ENCODE data around the gene MORN1.
A peak's percentile ranks its signal among the peaks of the same experiment; 100 is the strongest.

The MORN1 gene

GRCh38 chr1:2320760-2321667 is 70.3 kb downstream of the MORN1 start:
- peak; percentile 31 for DNase-seq (ENCODE audit: low read depth)

- no peak for DNase-seq (ENCODE audit: low read depth)
These were observed 71.3 kb downstream of the MORN1 start for GRCh38 chr1:2320006-2320405.

GRCh38 chr1:2319291-2319690 is 72.1 kb downstream of the MORN1 start:
- DNase-seq (ENCODE audit: low read depth): no peak

GRCh38 chr1:2318314-2319278 is 72.8 kb downstream of the MORN1 start:
- DNase-seq (ENCODE audit: low read depth): no peak

- DNase-seq (ENCODE audit: low read depth): no peak
These were observed 73.9 kb downstream of the MORN1 start for GRCh38 chr1:2317230-2318065.

DNA sequence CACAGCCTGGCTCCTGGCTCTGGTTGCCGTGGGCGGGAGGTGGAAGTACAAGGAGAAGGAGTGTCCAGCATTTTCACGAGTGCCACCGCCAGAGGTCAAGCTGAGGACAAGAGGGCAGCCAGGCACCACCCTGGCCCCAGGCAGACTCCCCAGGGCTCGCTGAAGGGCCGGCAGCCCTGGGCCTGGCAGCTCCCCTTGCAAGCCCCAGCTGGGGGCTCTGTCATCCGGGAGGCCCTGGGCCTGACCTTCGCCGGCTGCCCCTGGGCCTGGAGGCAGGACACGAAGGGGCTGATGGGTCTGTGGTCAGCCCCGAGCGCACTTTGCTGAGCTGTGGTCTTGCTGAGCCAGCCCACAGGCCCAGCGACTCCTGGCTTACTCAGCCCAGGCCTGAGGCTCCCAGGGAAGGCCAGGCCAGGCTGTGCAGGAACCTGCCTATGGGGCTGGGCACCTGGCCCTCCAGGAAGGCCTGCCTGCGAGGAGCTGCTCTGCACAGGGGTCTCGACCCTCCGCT is 74.8 kb downstream of the MORN1 start:
- peak; percentile 77 for DNase-seq (ENCODE audit: low read depth)

- no peak for DNase-seq (ENCODE audit: low read depth)
These were observed 75.5 kb downstream of the MORN1 start for GRCh38 chr1:2315674-2316450.

DNA sequence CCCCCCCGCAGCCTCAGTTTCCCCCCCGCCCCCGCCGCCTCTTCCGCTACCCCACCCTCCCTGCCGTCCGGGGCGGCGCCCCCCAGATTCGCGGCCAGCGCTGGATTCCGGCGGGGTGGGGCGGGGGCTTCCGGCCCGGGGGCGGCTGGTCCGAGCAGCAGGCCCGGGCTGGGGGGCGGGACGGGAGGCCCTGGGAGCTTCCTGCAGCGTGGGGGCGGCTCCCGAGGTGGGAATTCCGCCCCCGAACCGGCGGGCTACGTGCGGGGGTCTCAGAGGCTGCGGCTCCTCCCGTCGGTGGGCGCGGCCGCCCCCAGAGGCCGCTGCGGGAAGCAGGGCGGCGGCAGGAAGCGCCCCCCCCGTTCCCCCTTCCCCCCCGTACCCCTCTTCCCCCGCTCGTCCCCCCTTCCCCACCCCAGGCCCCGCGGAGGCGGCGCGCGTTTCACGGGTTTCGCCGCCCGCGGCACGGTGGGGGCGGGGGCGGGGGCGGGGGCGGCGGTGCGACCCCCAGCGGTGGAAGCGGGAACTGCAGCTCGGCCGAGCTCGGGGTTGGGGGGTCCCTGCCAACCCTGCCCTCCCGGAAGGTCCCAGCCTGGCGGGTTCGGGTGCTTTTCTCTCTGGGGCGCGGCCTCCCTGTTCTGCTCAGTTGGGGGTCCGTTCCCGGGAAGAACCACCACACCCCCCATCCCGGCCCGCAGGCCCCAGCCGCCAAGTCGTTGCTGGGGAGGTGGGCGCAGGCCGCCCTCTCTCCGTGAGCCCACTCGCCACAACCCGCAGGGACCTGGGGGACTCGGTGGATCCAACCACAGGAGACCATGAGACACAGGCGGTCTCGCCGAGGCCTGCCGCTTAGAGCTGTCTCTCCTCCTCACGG is 76.3 kb downstream of the MORN1 start:
- DNase-seq (ENCODE audit: low read depth): peak; percentile 54

DNA sequence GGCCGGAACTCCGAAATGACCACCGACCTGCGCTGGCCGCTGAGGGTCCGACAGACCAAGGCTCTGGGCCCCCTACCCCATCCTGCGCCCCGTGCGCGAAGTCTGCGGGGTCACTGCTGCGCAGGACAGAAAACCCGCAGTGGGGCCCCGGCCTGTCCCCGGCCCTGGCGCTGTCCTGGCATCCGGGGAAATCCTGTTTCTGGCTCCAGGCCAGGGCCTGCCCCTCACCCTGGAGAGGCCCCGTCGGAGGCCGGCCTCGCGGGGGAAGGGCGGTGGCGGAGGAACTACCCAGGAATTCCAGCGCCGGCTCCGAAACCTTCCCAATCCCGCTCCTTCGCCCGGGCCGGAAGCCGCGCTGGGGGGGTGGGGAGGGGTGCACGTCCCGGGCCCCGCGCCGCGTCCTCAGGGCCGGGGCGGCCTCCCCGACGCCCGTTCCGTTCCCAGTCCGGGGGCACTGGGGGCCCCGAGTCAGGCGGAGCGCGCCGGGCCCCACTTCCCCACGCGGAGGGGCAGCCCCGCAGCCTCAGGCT is 77.0 kb downstream of the MORN1 start:
- peak; percentile 66 for DNase-seq (ENCODE audit: low read depth)

GRCh38 chr1:2313651-2314261 is 77.6 kb downstream of the MORN1 start:
- DNase-seq (ENCODE audit: low read depth): no peak

DNA sequence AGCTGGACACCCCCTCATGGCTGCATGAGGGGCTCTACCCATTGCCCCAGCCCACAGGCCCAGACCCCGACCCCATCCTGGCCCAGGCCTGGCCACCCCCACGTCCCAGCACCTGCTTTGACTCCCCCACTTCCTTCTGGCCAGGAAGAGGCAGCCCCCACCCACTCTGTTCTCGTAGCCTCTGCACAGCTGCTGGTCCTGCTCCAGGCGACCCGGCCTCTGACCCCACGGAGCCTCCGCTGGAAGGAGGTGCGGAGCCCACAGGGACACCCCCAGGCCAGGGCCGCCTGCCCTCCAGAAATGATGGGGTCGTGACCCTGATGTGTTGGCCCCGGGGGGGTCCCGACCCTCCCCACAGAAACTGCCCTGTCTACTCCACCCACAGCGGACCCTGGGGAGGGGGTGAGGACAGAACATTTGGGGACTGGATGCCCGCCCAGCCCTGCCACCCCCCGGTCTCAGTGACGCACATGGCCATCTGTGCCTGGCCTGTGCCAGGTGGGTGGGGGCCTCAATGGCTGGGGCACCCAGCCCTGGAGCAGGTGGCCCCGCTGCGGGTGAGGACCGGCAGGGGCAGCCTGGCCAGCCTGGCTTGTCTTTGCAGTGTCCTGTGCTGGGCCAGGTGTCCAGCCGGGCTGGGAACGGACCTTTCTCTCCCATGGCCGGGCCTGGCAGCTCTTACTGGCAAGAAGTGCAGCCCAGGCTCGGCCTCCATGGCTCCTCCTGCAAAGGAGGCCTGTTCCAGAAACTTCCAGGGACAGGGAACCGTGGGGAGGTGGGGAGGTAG is 78.6 kb downstream of the MORN1 start:
- DNase-seq (ENCODE audit: low read depth): no peak

DNA sequence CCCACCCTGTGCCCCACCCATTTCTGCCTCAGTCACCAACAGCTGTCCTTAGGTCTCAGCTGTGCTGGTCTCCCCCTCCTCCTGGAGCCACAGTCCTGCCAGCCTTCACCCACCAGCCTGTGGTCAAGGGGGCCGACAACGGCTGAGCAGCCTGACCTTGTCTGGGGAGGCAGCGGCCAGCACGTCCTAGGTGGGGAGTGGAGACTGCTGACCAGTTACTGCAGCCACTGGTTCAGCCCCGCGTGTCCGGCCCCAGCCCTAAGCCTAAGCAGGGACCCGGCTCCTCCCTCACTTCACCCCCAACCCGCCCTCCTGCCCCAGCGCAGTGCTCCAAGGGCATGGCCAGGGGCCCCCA is 79.2 kb downstream of the MORN1 start:
- DNase-seq (ENCODE audit: low read depth): no peak

DNA sequence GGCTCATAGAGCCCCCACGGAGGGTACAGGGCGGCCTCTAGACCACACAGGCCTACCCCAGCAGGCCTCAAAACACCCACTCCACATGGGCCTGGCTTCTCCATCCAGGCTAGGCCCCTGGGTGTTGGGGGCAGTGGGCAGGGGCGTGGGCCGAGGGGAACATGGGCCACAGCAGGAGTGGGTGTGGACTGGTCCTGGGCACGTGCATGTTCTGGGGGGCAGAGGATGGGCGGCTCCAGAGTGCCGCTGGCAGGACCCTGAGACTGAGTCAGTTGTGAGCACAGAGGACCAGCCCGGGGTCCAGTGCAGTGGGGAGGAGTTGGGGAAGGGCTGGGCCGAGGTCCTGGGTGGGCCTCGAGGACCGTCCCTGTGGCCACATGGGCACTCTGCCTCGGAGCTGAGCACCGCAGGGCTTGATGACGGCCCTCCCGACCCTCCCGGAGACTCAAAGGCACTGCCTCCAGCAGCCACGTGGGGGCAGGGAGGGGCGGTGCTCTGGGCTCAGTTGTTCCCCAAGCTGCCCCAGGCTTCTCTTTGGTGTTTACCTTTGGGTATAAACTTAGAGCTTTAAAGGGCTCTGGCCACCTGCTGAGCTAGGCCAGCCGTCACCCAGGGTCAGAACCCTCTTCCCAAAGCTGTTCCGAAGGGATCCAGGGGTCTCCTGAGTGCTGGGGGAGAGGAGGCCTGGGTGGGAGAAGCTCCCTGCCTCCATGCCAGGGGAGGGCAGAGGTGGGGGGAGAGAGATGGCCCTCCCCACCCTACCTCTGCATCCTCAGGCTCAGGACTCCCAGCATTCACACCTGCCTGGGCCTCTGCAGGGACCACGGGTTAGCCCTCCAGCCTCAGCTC is 79.9 kb downstream of the MORN1 start:
- peak; percentile 54 for DNase-seq (ENCODE audit: low read depth)

DNA sequence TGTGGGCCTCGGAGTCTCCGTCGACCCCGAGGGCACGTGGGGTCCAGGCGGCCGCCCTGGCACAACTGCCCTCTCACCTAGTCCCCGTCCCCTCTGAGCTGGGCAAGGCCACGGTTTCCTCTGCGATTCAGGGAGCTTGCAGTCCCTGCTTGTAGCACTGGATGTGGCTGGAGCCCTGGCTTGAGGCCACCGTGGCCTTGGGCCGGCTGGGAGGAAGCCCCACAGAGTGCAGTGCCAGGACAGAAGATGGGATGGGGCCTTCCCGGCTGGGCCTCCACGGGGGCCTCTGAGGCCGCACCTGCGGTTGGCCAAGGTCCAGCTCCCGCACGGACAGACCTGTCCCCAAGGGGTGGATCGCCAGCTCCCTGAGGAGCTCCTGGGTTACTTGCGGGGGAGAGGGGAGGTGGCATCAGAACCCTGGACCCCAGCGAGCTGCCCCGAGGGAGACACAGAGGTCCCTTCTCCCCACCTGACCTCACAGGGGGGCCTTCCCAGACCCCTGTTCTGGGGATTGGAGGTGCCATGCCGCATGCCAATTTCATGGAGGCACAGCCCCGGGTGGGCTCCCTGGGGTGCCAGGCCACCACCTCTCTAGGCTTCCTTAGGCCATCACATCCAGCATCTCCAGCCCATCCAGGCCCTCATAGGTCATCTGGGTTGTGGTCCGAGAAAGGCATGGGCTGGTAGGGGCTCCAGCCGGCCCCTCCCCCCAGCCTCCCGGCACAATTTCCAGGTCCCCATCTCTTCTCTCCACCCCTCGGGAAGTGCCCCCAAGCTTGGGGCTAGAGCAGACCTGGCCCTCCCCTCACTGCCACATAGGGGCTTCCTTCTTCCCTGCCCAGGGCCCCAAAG is 80.8 kb downstream of the MORN1 start:
- no peak for DNase-seq (ENCODE audit: low read depth)

DNA sequence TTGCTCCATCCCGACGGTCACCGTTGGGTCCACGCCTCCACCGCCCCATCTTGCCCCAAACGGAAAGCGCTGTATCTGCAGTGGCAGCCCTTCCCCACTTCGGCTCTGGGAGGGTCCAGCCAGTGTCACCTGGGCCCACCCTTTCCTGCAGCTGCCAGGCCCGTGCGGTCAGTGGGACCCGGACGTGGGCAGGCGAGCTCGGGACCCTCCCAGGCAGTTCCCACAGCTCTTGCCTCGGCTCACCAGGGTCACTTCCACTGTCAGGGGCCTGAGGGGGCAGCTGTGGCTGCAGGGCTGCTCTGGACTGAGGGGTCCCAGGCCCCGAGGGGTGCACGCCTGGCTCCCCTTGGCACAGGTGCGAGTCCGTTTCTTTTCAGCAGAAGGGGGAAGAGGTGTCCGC is 82.5 kb downstream of the MORN1 start:
- DNase-seq (ENCODE audit: low read depth): no peak

DNA sequence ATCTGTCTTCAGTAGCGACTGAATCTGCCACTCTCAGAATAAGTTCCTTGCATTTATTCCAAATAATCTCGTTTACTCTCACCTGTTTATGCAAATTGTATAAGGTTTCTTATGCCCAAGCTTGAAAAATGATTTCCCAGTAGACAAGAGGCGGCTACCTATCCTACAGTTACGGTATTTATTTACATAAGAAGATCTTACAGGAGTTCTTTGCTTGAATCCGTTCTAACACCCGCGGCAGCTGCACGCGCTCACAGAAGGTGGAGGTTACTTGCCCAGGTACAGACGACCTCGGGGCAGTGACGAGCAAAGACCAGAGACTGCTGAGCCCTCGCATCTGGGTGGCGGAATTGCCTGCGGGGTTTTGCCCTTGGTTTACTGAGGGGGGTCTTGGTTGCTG is 83.4 kb downstream of the MORN1 start:
- no peak for DNase-seq (ENCODE audit: low read depth)
